ENCODE measurements around the gene PPP1R3F. TPM values are rescaled to one million over a fixed set of nuclear protein-coding genes. Genes with fewer than 3 reads are reported as not detected.

Gene PPP1R3F
- total and polyA plus RNA-seq, 7 experiments from 2014 or later = 8.9 to 16.3 (median 9.7) TPM

GRCh38 chrX:49237060-49237459 is 32.5 kb upstream of the PPP1R3F start:
- no peaks in the 10 kb centered on the region for H3K9me3 ChIP-seq (ENCODE audit: control insufficient read depth in 2 of 3, low read length in 3 of 3)
- ChIA-PET POLR2A (no interaction called here), CTCF (interaction anchor here (1.5 kb wide), 1 partner anchor 45 kb away, joined by 3 read pairs; no protein-coding TSS in a partner anchor)
- H3K36me3 Mint-ChIP-seq = peaks cover 0 to 6% (median 4%) of the 10 kb centered on the region in 5 donors
- no peaks in the 10 kb centered on the region for H3K27me3 Mint-ChIP-seq
- H3K27ac ChIP-seq (ENCODE audit: low read depth, low read length) = peak overlapping the region; percentile 7
- peaks cover 9 to 40% (median 32%) of the 10 kb centered on the region in 7 donors for H3K4me1 Mint-ChIP-seq
- peak overlapping the region; percentile 75 to 97 (median 90) for H3K4me3 Mint-ChIP-seq
- peak overlapping the region; percentile 42 to 90 (median 68) for H3K27ac Mint-ChIP-seq
- DNase-seq = no peak
- ATAC-seq = peak; percentile 57
- H3K36me3 ChIP-seq (ENCODE audit: control insufficient read depth in 2 of 3, insufficient read depth in 3 of 3, low read length in 3 of 3) = peaks cover 0 to 13% (median 0%) of the 10 kb centered on the region in 3 experiments
- no peaks in the 10 kb centered on the region for H3K27me3 ChIP-seq (ENCODE audit: control insufficient read depth in 2 of 2, insufficient read depth in 2 of 2, low read length in 2 of 2)
- H3K4me3 ChIP-seq (ENCODE audit: low read length) = peak overlapping the region; percentile 9
- intact Hi-C loops (cut with micrococcal nuclease) = no loop called here
- H3K4me1 ChIP-seq (ENCODE audit: control insufficient read depth in 2 of 2, insufficient read depth in 2 of 2, low read length in 2 of 2) = peaks cover 9 to 12% of the 10 kb centered on the region in 2 donors
- peaks cover 0 to 3% (median 0%) of the 10 kb centered on the region in 11 donors for H3K9me3 Mint-ChIP-seq

GRCh38 chrX:49238735-49239134 is 30.9 kb upstream of the PPP1R3F start:
- Mint-ChIP-seq H3K9me3 (peaks cover 0 to 3% (median 0%) of the 10 kb centered on the region in 11 donors), H3K36me3 (peaks cover 0 to 12% (median 4%) of the 10 kb centered on the region in 5 donors), H3K4me1 (peaks cover 9 to 39% (median 32%) of the 10 kb centered on the region in 7 donors), H3K4me3 (no peak overlapping the region), H3K27me3 (no peaks in the 10 kb centered on the region), H3K27ac (no peak overlapping the region)
- no peaks in the 10 kb centered on the region for H3K27me3 ChIP-seq (ENCODE audit: control insufficient read depth in 2 of 2, insufficient read depth in 2 of 2, low read length in 2 of 2)
- H3K4me1 ChIP-seq (ENCODE audit: control insufficient read depth in 2 of 2, insufficient read depth in 2 of 2, low read length in 2 of 2) = peaks cover 9 to 12% of the 10 kb centered on the region in 2 donors
- intact Hi-C loops (cut with micrococcal nuclease) = no loop called here
- no peak overlapping the region for H3K27ac ChIP-seq (ENCODE audit: low read depth, low read length)
- H3K4me3 ChIP-seq (ENCODE audit: low read length) = no peak overlapping the region
- ChIA-PET POLR2A (no interaction called here), CTCF (interaction anchor here (1.5 kb wide), 1 partner anchor 47 kb away, joined by 3 read pairs; no protein-coding TSS in a partner anchor)
- peaks cover 0 to 29% (median 0%) of the 10 kb centered on the region in 3 experiments for H3K36me3 ChIP-seq (ENCODE audit: control insufficient read depth in 2 of 3, insufficient read depth in 3 of 3, low read length in 3 of 3)
- no peak for DNase-seq
- ATAC-seq = no peak
- no peaks in the 10 kb centered on the region for H3K9me3 ChIP-seq (ENCODE audit: control insufficient read depth in 2 of 3, low read length in 3 of 3)

- Histone ChIP-seq H3K36me3 (ENCODE audit: control insufficient read depth in 2 of 3, insufficient read depth in 3 of 3, low read length in 3 of 3) (peaks cover 0 to 59% (median 3%) of the 10 kb centered on the region in 3 experiments), H3K27ac (ENCODE audit: low read depth, low read length) (no peak overlapping the region), H3K4me1 (ENCODE audit: control insufficient read depth in 2 of 2, insufficient read depth in 2 of 2, low read length in 2 of 2) (no peaks in the 10 kb centered on the region), H3K9me3 (ENCODE audit: control insufficient read depth in 2 of 3, low read length in 3 of 3) (no peaks in the 10 kb centered on the region), H3K27me3 (ENCODE audit: control insufficient read depth in 2 of 2, insufficient read depth in 2 of 2, low read length in 2 of 2) (no peaks in the 10 kb centered on the region), H3K4me3 (ENCODE audit: low read length) (no peak overlapping the region)
- Mint-ChIP-seq H3K9me3 (peaks cover 0 to 2% (median 0%) of the 10 kb centered on the region in 11 donors), H3K27ac (no peak overlapping the region), H3K36me3 (peaks cover 0 to 14% (median 4%) of the 10 kb centered on the region in 5 donors), H3K4me3 (no peak overlapping the region), H3K4me1 (peaks cover 0 to 18% (median 14%) of the 10 kb centered on the region in 7 donors), H3K27me3 (no peaks in the 10 kb centered on the region)
- POLR2A ChIA-PET = no interaction called here
- CTCF ChIA-PET = no interaction called here
- intact Hi-C loops (cut with micrococcal nuclease) = no loop called here
- no peak for ATAC-seq
- DNase-seq = no peak
These were observed 27.0 kb upstream of the PPP1R3F start for GRCh38 chrX:49242545-49243066.

GRCh38 chrX:49243166-49243565 is 26.4 kb upstream of the PPP1R3F start:
- Mint-ChIP-seq H3K27me3 (no peaks in the 10 kb centered on the region), H3K27ac (no peak overlapping the region), H3K4me3 (no peak overlapping the region), H3K36me3 (peaks cover 0 to 14% (median 4%) of the 10 kb centered on the region in 5 donors), H3K4me1 (peaks cover 0 to 18% (median 13%) of the 10 kb centered on the region in 7 donors), H3K9me3 (peaks cover 0 to 2% (median 0%) of the 10 kb centered on the region in 11 donors)
- Histone ChIP-seq H3K9me3 (ENCODE audit: control insufficient read depth in 2 of 3, low read length in 3 of 3) (no peaks in the 10 kb centered on the region), H3K27ac (ENCODE audit: low read depth, low read length) (no peak overlapping the region), H3K36me3 (ENCODE audit: control insufficient read depth in 2 of 3, insufficient read depth in 3 of 3, low read length in 3 of 3) (peaks cover 0 to 64% (median 3%) of the 10 kb centered on the region in 3 experiments), H3K27me3 (ENCODE audit: control insufficient read depth in 2 of 2, insufficient read depth in 2 of 2, low read length in 2 of 2) (no peaks in the 10 kb centered on the region), H3K4me3 (ENCODE audit: low read length) (no peak overlapping the region), H3K4me1 (ENCODE audit: control insufficient read depth in 2 of 2, insufficient read depth in 2 of 2, low read length in 2 of 2) (no peaks in the 10 kb centered on the region)
- CTCF ChIA-PET = no interaction called here
- POLR2A ChIA-PET = no interaction called here
- DNase-seq (no peak), ATAC-seq (no peak)
- intact Hi-C loops (cut with micrococcal nuclease) = no loop called here

GRCh38 chrX:49244207-49244606 is 25.4 kb upstream of the PPP1R3F start:
- H3K36me3 Mint-ChIP-seq = peaks cover 0 to 16% (median 4%) of the 10 kb centered on the region in 5 donors
- H3K4me3 Mint-ChIP-seq = no peak overlapping the region
- H3K27me3 Mint-ChIP-seq = no peaks in the 10 kb centered on the region
- Histone ChIP-seq H3K36me3 (ENCODE audit: control insufficient read depth in 2 of 3, insufficient read depth in 3 of 3, low read length in 3 of 3) (peaks cover 0 to 73% (median 3%) of the 10 kb centered on the region in 3 experiments), H3K4me1 (ENCODE audit: control insufficient read depth in 2 of 2, insufficient read depth in 2 of 2, low read length in 2 of 2) (no peaks in the 10 kb centered on the region), H3K27me3 (ENCODE audit: control insufficient read depth in 2 of 2, insufficient read depth in 2 of 2, low read length in 2 of 2) (no peaks in the 10 kb centered on the region), H3K4me3 (ENCODE audit: low read length) (no peak overlapping the region), H3K27ac (ENCODE audit: low read depth, low read length) (no peak overlapping the region), H3K9me3 (ENCODE audit: control insufficient read depth in 2 of 3, low read length in 3 of 3) (no peaks in the 10 kb centered on the region)
- ChIA-PET CTCF (no interaction called here), POLR2A (no interaction called here)
- DNase-seq (no peak), ATAC-seq (no peak)
- H3K9me3 Mint-ChIP-seq = peaks cover 0 to 2% (median 0%) of the 10 kb centered on the region in 11 donors
- H3K4me1 Mint-ChIP-seq = peaks cover 0 to 14% (median 11%) of the 10 kb centered on the region in 7 donors
- peak overlapping the region in 3 of 9 donors; percentile 13 to 83 (median 60) for H3K27ac Mint-ChIP-seq
- intact Hi-C loops (cut with micrococcal nuclease) = no loop called here

GRCh38 chrX:49246541-49246940 is 23.1 kb upstream of the PPP1R3F start:
- peaks cover 0 to 7% (median under 1%) of the 10 kb centered on the region in 7 donors for H3K4me1 Mint-ChIP-seq
- H3K27me3 Mint-ChIP-seq = no peaks in the 10 kb centered on the region
- no peaks in the 10 kb centered on the region for H3K4me1 ChIP-seq (ENCODE audit: control insufficient read depth in 2 of 2, insufficient read depth in 2 of 2, low read length in 2 of 2)
- no peaks in the 10 kb centered on the region for H3K9me3 ChIP-seq (ENCODE audit: control insufficient read depth in 2 of 3, low read length in 3 of 3)
- CTCF ChIA-PET = no interaction called here
- peaks cover 0 to 2% (median 0%) of the 10 kb centered on the region in 11 donors for H3K9me3 Mint-ChIP-seq
- H3K36me3 ChIP-seq (ENCODE audit: control insufficient read depth in 2 of 3, insufficient read depth in 3 of 3, low read length in 3 of 3) = peaks cover 0 to 77% (median 3%) of the 10 kb centered on the region in 3 experiments
- no peaks in the 10 kb centered on the region for H3K27me3 ChIP-seq (ENCODE audit: control insufficient read depth in 2 of 2, insufficient read depth in 2 of 2, low read length in 2 of 2)
- DNase-seq (no peak), ATAC-seq (no peak)
- H3K4me3 Mint-ChIP-seq = no peak overlapping the region
- peaks cover 0 to 16% (median 5%) of the 10 kb centered on the region in 5 donors for H3K36me3 Mint-ChIP-seq
- H3K27ac Mint-ChIP-seq = peak overlapping the region in 1 of 9 donors; percentile 61
- POLR2A ChIA-PET = no interaction called here
- H3K27ac ChIP-seq (ENCODE audit: low read depth, low read length) = no peak overlapping the region
- no peak overlapping the region for H3K4me3 ChIP-seq (ENCODE audit: low read length)
- intact Hi-C loops (cut with micrococcal nuclease) = no loop called here

GRCh38 chrX:49247346-49247745 is 22.2 kb upstream of the PPP1R3F start:
- H3K4me1 ChIP-seq (ENCODE audit: control insufficient read depth in 2 of 2, insufficient read depth in 2 of 2, low read length in 2 of 2) = no peaks in the 10 kb centered on the region
- no peaks in the 10 kb centered on the region for H3K9me3 ChIP-seq (ENCODE audit: control insufficient read depth in 2 of 3, low read length in 3 of 3)
- Mint-ChIP-seq H3K4me3 (no peak overlapping the region), H3K36me3 (peaks cover 0 to 21% (median 8%) of the 10 kb centered on the region in 5 donors), H3K27ac (peak overlapping the region in 1 of 9 donors; percentile 17), H3K4me1 (peaks cover 0 to 10% (median 3%) of the 10 kb centered on the region in 7 donors), H3K27me3 (no peaks in the 10 kb centered on the region), H3K9me3 (peaks cover 0 to 2% (median 0%) of the 10 kb centered on the region in 11 donors)
- DNase-seq (no peak), ATAC-seq (no peak)
- no peak overlapping the region for H3K27ac ChIP-seq (ENCODE audit: low read depth, low read length)
- no peaks in the 10 kb centered on the region for H3K27me3 ChIP-seq (ENCODE audit: control insufficient read depth in 2 of 2, insufficient read depth in 2 of 2, low read length in 2 of 2)
- no peak overlapping the region for H3K4me3 ChIP-seq (ENCODE audit: low read length)
- intact Hi-C loops (cut with micrococcal nuclease) = no loop called here
- CTCF ChIA-PET = no interaction called here
- peaks cover 0 to 71% (median 3%) of the 10 kb centered on the region in 3 experiments for H3K36me3 ChIP-seq (ENCODE audit: control insufficient read depth in 2 of 3, insufficient read depth in 3 of 3, low read length in 3 of 3)
- POLR2A ChIA-PET = interaction anchor here (1.4 to 1.6 kb wide), 2 partner anchors 11 to 12 kb away, joined by 4 to 5 read pairs; no protein-coding TSS in a partner anchor

Measured in naive thymus-derived CD4-positive, alpha-beta T cell (primary cell).